Gastrocnemius medialis (tissue), 4 donors: ENCODE data around the gene TTPAL.
A peak's percentile ranks its signal among the peaks of the same experiment; 100 is the strongest.

Experiments
- POLR2A ChIP-seq, 2 donors: fragments of 450-650 bp; IDR thresholded peaks; one replicate each; pipeline ENCODE4 v1.6.1; 2017; ENCODE audit warnings: antibody characterized with exemption in 2 of 2, mild to moderate bottlenecking in 2 of 2, moderate library complexity in 2 of 2
- TF ChIP-seq, protein P1 (sequence below), 5 experiments: fragments of 450-650 bp in 3 of 5; fragments of 200-600 bp in 2 of 5; sonication (generic) in 2 of 5; IDR thresholded peaks in 4 of 5; conservative IDR thresholded peaks in 1 of 5; 1 replicate in 4 of 5; 2 replicates in 1 of 5; pipeline ENCODE4 v1.5.1; 2016 to 2019; ENCODE audit warnings: antibody characterized with exemption in 5 of 5, mild to moderate bottlenecking in 3 of 5, moderate library complexity in 3 of 5

DNA sequence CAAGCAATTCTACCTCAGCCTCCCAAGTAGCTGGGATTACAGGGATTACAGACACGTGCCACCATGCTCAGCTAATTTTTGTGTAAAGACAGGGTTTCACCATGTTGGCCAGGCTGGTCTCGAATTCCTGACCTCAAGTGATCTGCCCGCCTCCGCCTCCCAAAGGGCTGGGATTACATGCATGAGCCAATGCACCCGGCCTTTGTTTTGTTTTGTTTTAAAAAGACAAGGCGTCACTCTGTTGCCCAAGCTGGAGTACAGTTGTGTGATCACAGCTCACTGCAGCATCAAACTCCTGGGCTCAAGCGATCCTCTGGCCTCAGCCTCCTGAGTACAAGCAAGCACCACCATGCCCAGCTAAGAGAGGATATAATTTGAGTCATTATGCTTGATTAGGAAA lies 40.8 kb downstream of the TTPAL start:
- TF ChIP-seq, protein P1, sequence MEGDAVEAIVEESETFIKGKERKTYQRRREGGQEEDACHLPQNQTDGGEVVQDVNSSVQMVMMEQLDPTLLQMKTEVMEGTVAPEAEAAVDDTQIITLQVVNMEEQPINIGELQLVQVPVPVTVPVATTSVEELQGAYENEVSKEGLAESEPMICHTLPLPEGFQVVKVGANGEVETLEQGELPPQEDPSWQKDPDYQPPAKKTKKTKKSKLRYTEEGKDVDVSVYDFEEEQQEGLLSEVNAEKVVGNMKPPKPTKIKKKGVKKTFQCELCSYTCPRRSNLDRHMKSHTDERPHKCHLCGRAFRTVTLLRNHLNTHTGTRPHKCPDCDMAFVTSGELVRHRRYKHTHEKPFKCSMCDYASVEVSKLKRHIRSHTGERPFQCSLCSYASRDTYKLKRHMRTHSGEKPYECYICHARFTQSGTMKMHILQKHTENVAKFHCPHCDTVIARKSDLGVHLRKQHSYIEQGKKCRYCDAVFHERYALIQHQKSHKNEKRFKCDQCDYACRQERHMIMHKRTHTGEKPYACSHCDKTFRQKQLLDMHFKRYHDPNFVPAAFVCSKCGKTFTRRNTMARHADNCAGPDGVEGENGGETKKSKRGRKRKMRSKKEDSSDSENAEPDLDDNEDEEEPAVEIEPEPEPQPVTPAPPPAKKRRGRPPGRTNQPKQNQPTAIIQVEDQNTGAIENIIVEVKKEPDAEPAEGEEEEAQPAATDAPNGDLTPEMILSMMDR (IDR thresholded peaks at IDR 0.05 in 4 of 5, conservative IDR thresholded peaks at IDR 0.05 in 1 of 5): no peak
- peak in 1 of 2 donors; percentile 8 for TF ChIP-seq POLR2A (IDR thresholded peaks at IDR 0.05)
